K562 (cell line): Measurements from ENCODE around the gene MYMX. TPM values are rescaled to one million over a fixed set of nuclear protein-coding genes. Genes with fewer than 3 reads are reported as not detected.
A peak's percentile ranks its signal among the peaks of the same experiment; 100 is the strongest.

Experiments
- ARID2 ChIP-seq: fragments of 450-650 bp; IDR thresholded peaks from 2 replicates; pipeline ENCODE4 v1.6.1; 2017; ENCODE audit warnings: antibody characterized with exemption, mild to moderate bottlenecking
- ATF6 ChIP-seq: sonication (generic); formaldehyde crosslinking; IDR thresholded peaks from 2 replicates; pipeline ENCODE4 v1.4.0; 2020; ENCODE audit warnings: mild to moderate bottlenecking, missing genetic modification reagents
- CREB3 ChIP-seq: fragments of 450-650 bp; conservative IDR thresholded peaks from 2 replicates; pipeline ENCODE4 v1.6.1; 2016; ENCODE audit warnings: missing genetic modification characterization, low read depth, mild to moderate bottlenecking, missing compliant biosample characterization, moderate library complexity
- ETS1 ChIP-seq: conservative IDR thresholded peaks from 2 replicates; pipeline ENCODE4 v1.6.1; 2011; ENCODE audit warnings: low read depth, mild to moderate bottlenecking, low read length; ENCODE audit not compliant: control insufficient read depth
- FOXP1 ChIP-seq: sonication (generic); formaldehyde crosslinking; IDR thresholded peaks from 2 replicates; pipeline ENCODE4 v1.8.0; 2022; ENCODE audit warnings: mild to moderate bottlenecking, missing genetic modification reagents
- GTF2A2 ChIP-seq: IDR thresholded peaks from 2 replicates; pipeline ENCODE4 v1.6.1; 2016; ENCODE audit warnings: mild to moderate bottlenecking, missing genetic modification characterization, missing compliant biosample characterization
- NFXL1 ChIP-seq: fragments of 450-650 bp; formaldehyde crosslinking; IDR thresholded peaks from 2 replicates; pipeline ENCODE4 v1.4.0; 2021; ENCODE audit warnings: mild to moderate bottlenecking
- PHB2 ChIP-seq: fragments of 450-650 bp; IDR thresholded peaks from 2 replicates; pipeline ENCODE4 v1.6.1; 2017; ENCODE audit warnings: low read depth
- PML ChIP-seq: IDR thresholded peaks from 2 replicates; pipeline ENCODE4 v1.6.1; 2012; ENCODE audit warnings: low read length, inconsistent platforms
- POLR2B ChIP-seq: fragments of 450-650 bp; IDR thresholded peaks from 2 replicates; pipeline ENCODE4 v1.6.1; 2018; ENCODE audit warnings: low read depth; ENCODE audit not compliant: partially characterized antibody
- RBM39 ChIP-seq: fragments of 200-400 bp; formaldehyde crosslinking; optimal IDR thresholded peaks from 2 replicates; pipeline ENCODE3; 2018; ENCODE audit warnings: low read depth, low read length
- RFX1 ChIP-seq: fragments of 450-650 bp; IDR thresholded peaks from 2 replicates; pipeline ENCODE4 v1.6.1; 2016; ENCODE audit warnings: mild to moderate bottlenecking, moderate library complexity
- USF1 ChIP-seq: sonication (generic); formaldehyde crosslinking; IDR thresholded peaks from 2 replicates; pipeline ENCODE4 v1.9.0; 2022; ENCODE audit warnings: mild to moderate bottlenecking, missing genetic modification reagents
- ZNF121 ChIP-seq: sonication (generic); formaldehyde crosslinking; conservative IDR thresholded peaks from 2 replicates; pipeline ENCODE4 v1.8.0; 2022; ENCODE audit warnings: missing genetic modification reagents
- ZNF133 ChIP-seq: fragments of 250-450 bp; sonication (Bioruptor Pico); IDR thresholded peaks from 2 replicates; pipeline ENCODE4 v1.4.0; 2020; ENCODE audit warnings: mild to moderate bottlenecking
- ZNF280B ChIP-seq: fragments of 250-450 bp; sonication (Bioruptor Pico); IDR thresholded peaks from 2 replicates; pipeline ENCODE4 v1.5.1; 2021; ENCODE audit warnings: mild to moderate bottlenecking
- ZNF431 ChIP-seq: sonication (generic); formaldehyde crosslinking; IDR thresholded peaks from 2 replicates; pipeline ENCODE4 v1.8.0; 2022; ENCODE audit warnings: mild to moderate bottlenecking, missing genetic modification reagents
- ZZZ3 ChIP-seq: fragments of 450-650 bp; IDR thresholded peaks from 2 replicates; pipeline ENCODE4 v1.6.1; 2016; ENCODE audit warnings: antibody characterized with exemption, mild to moderate bottlenecking, moderate library complexity
- polyA plus RNA-seq, 8 experiments: library from polyadenylated mRNA; depleted of rRNA in 4 of 8; stranded (reverse) in 5 of 8; unstranded in 3 of 8; fragments of >200 nt; fragmentation: Nextera tagmentation in 2 of 8; fragmentation: Illumina TruSeq in 1 of 8; extraction: Ambion mirVana in 2 of 8; extraction: Trizol in 1 of 8; gene quantifications; 2 replicates each; pipeline versions ENCODE4 v1.2.1 to v1.2.3, GENCODE V29; 2011 to 2014; ENCODE audit warnings: inconsistent platforms in 1 of 8, missing spikeins in 1 of 8
- total RNA-seq, 7 experiments: library from RNA; depleted of rRNA in 6 of 7; stranded (reverse); fragments of >200 nt in 6 of 7; fragmentation: Illumina TruSeq in 2 of 7; extraction: Trizol in 2 of 7; gene quantifications; 2 replicates each; pipeline versions ENCODE4 v1.2.1 to v1.2.3, GENCODE V29; 2011 to 2021; ENCODE audit warnings: low replicate concordance in 1 of 7

Gene MYMX
- total and polyA plus RNA-seq, 9 of the 15 experiments (the other 6 are each of a cell fraction or from before 2014, with no cell fraction given) = 0.12 TPM; not detected in 8

GRCh38 chr6:44246663-44247337, 30.1 kb downstream of the MYMX start, which contains the start of gene HSP90AB1 (continued):
- TF ChIP-seq CREB3 (no peak; the same call in 1 of the 2 replicates), PML (peak; percentile 99), USF1 (CRISPR knock-in tag) (peak; percentile 46; the same call in 1 of the 2 replicates), ZNF280B (CRISPR knock-in tag) (no peak), ARID2 (peak; percentile 61), ZNF431 (CRISPR knock-in tag) (peak; percentile 69; the same call in 1 of the 2 replicates), PHB2 (peak; percentile 75), NFXL1 (CRISPR knock-in tag) (peak; percentile 73; the same call in 1 of the 2 replicates), ATF6 (CRISPR knock-in tag) (0 out of 2 replicates have a peak, but pooled peaks have one; percentile 53), POLR2B (peak; percentile 100), ZNF121 (CRISPR knock-in tag) (0 out of 2 replicates have a peak, but pooled peaks have one; percentile 13), RBM39 (peak; percentile 98), ZZZ3 (peak; percentile 77; the same call in 1 of the 2 replicates), FOXP1 (CRISPR knock-in tag) (peak; percentile 61; the same call in 1 of the 2 replicates), ETS1 (peak; percentile 76; the same call in 1 of the 2 replicates), RFX1 (no peak), ZNF133 (CRISPR knock-in tag) (no peak), GTF2A2 (tag) (peak; percentile 99)
